KBM-7 (cell line): ENCODE data around the gene ZBED1.

ENCODE experiments used
- DNase-seq: peaks from one replicate; pipeline ENCODE4 v3.0.0-alpha.2; 2015
- in situ Hi-C: fragments of 300-500 bp; cut with MboI; formaldehyde crosslinking; loops from 2 replicates; pipeline ENCODE4 v1.14.3; 2020; ENCODE audit warnings: low sequenced_read_pairs, low pct_unique_long_range_greater_than_20kb, mixed read lengths

Gene ZBED1

DNA sequence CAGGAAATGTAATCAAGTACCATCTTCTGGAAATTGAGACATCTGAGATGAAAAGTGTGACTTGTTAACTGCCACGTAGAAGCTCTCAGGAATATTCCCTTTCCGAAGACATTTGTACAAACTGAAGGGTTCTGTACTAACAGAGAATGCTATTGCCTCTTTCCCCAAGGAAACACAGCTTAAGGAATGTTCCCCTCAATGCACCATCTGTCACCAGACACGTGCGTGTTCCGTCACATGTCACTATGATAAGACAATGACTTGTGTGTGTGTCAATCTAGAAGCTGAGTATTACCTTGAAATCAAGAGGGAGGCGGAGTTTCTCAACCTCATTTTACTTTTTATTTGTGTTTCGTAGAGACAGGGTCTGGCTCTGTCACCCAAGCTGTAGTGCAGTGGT is 58.1 kb downstream of the ZBED1 start:
- in situ Hi-C loops: no loop called here
- no peak for DNase-seq

- DNase-seq: no peak
- in situ Hi-C loops: no loop called here
These were observed 59.3 kb downstream of the ZBED1 start for GRCh38 chrX:2441466-2441865.

DNA sequence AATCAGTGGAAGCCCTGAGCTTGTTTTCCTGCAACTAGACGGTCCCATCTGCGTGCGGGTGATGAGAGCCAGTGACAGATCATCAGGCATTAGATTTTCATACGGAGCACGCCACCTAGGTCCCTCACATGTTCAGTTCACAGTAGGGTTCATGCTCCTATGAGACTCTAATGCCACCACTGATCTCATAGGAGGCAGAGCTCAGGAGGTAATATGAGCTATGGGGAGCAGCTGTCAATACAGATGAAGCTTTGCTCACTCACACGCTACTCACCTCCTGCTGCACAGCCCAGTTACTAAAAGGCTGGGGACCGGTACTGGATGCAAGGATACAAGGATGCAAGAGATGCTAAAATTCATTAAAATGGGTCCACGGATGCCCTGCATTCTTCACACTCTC is 61.2 kb downstream of the ZBED1 start:
- in situ Hi-C loops: no loop called here
- DNase-seq: no peak
